ENCODE data around the gene TMEM151A. TPM values are rescaled to one million over a fixed set of nuclear protein-coding genes. Genes with fewer than 3 reads are reported as not detected.

Gene TMEM151A
- total RNA-seq, 2 experiments from 2014 or later = 0.11 to 0.14 TPM

DNA sequence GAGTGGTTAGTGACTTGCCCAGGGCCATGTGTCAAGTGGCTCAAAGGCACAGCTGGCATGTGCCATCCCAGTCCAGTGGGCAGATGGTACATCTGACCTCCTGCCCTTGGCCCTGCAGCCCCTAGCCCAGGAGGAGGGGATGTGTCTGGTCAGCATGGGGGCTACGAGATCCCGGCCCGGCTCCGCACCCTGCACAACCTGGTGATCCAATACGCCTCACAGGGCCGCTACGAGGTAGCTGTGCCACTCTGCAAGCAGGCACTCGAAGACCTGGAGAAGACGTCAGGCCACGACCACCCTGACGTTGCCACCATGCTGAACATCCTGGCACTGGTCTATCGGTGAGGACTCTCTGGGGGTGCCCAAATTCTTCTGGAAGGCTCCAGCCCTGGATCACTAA lies 29.0 kb upstream of the TMEM151A start:
- Histone ChIP-seq H3K27ac (ENCODE audit: low read depth in 1 of 2, low read length in 2 of 2) (no peak overlapping the region), H3K4me3 (ENCODE audit: low read length) (no peak overlapping the region), H3K9me3 (ENCODE audit: control insufficient read depth in 1 of 2, insufficient read depth in 1 of 2, low read length in 2 of 2) (no peaks in the 10 kb centered on the region), H3K36me3 (ENCODE audit: insufficient read depth, low read length) (peaks cover 51% of the 10 kb centered on the region), H3K27me3 (ENCODE audit: control insufficient read depth in 1 of 2, insufficient read depth in 2 of 2, low read length in 2 of 2) (no peaks in the 10 kb centered on the region), H3K4me1 (ENCODE audit: insufficient read depth, low read length) (peaks cover 27% of the 10 kb centered on the region)
- H3K4me1 Mint-ChIP-seq (ENCODE audit: low read depth) = peaks cover 26% of the 10 kb centered on the region
- intact Hi-C loops (cut with DNase I, micrococcal nuclease) = loop anchor here in 1 of 2 experiments (10.0 kb wide), 1 partner anchor 548 kb away; the partner anchor contains the start of gene KAT5
- ATAC-seq (ENCODE audit: poor library complexity) = no peak
- H3K36me3 Mint-ChIP-seq (ENCODE audit: low read depth) = peaks cover 46% of the 10 kb centered on the region
- H3K27me3 Mint-ChIP-seq = no peaks in the 10 kb centered on the region
- TF ChIP-seq, protein P1, sequence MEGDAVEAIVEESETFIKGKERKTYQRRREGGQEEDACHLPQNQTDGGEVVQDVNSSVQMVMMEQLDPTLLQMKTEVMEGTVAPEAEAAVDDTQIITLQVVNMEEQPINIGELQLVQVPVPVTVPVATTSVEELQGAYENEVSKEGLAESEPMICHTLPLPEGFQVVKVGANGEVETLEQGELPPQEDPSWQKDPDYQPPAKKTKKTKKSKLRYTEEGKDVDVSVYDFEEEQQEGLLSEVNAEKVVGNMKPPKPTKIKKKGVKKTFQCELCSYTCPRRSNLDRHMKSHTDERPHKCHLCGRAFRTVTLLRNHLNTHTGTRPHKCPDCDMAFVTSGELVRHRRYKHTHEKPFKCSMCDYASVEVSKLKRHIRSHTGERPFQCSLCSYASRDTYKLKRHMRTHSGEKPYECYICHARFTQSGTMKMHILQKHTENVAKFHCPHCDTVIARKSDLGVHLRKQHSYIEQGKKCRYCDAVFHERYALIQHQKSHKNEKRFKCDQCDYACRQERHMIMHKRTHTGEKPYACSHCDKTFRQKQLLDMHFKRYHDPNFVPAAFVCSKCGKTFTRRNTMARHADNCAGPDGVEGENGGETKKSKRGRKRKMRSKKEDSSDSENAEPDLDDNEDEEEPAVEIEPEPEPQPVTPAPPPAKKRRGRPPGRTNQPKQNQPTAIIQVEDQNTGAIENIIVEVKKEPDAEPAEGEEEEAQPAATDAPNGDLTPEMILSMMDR (IDR thresholded peaks at IDR 0.05) = no peak
- H3K9me3 Mint-ChIP-seq = no peaks in the 10 kb centered on the region
- ChIA-PET POLR2A (interaction anchor here (0.8 kb wide), 1 partner anchor 40 kb away, joined by 3 read pairs; no protein-coding TSS in a partner anchor), CTCF (no interaction called here)
- H3K27ac Mint-ChIP-seq = no peak overlapping the region
- H3K4me3 Mint-ChIP-seq = no peak overlapping the region
- DNase-seq = no peak

DNA sequence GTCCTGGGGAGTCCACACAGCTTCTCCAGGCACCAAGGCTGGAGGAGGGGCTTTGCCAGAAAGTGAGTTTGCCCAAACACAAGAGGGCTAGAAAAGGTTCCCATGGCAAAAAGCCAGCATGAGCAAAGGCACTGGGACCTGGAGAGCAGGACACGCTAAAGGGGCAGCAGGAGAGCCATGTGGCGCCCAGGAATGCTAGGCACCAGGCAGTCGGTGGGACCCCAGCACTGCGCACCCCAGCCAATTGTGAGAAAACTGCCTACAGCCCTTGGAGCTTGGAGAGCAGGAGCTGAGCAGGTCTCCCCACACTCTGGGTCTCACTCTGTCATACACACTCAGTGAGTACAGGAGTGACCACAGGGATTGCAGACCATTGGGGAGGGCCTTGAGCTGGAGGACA lies 28.5 kb upstream of the TMEM151A start:
- ATAC-seq (ENCODE audit: poor library complexity) = no peak
- no peak for DNase-seq
- TF ChIP-seq, protein P1 (IDR thresholded peaks at IDR 0.05) = no peak
- H3K4me1 Mint-ChIP-seq (ENCODE audit: low read depth) = peaks cover 30% of the 10 kb centered on the region
- no peak overlapping the region for H3K27ac Mint-ChIP-seq
- intact Hi-C loops (cut with DNase I, micrococcal nuclease) = loop anchor here in 1 of 2 experiments (10.0 kb wide), 1 partner anchor 548 kb away; the partner anchor contains the start of gene KAT5
- Histone ChIP-seq H3K27ac (ENCODE audit: low read depth in 1 of 2, low read length in 2 of 2) (no peak overlapping the region), H3K36me3 (ENCODE audit: insufficient read depth, low read length) (peaks cover 51% of the 10 kb centered on the region), H3K9me3 (ENCODE audit: control insufficient read depth in 1 of 2, insufficient read depth in 1 of 2, low read length in 2 of 2) (no peaks in the 10 kb centered on the region), H3K4me3 (ENCODE audit: low read length) (no peak overlapping the region), H3K27me3 (ENCODE audit: control insufficient read depth in 1 of 2, insufficient read depth in 2 of 2, low read length in 2 of 2) (no peaks in the 10 kb centered on the region), H3K4me1 (ENCODE audit: insufficient read depth, low read length) (peaks cover 28% of the 10 kb centered on the region)
- no peaks in the 10 kb centered on the region for H3K9me3 Mint-ChIP-seq
- peaks cover 51% of the 10 kb centered on the region for H3K36me3 Mint-ChIP-seq (ENCODE audit: low read depth)
- H3K27me3 Mint-ChIP-seq = no peaks in the 10 kb centered on the region
- POLR2A ChIA-PET = interaction anchor here (0.8 kb wide), 1 partner anchor 40 kb away, joined by 3 read pairs; no protein-coding TSS in a partner anchor
- CTCF ChIA-PET = no interaction called here
- H3K4me3 Mint-ChIP-seq = no peak overlapping the region

DNA sequence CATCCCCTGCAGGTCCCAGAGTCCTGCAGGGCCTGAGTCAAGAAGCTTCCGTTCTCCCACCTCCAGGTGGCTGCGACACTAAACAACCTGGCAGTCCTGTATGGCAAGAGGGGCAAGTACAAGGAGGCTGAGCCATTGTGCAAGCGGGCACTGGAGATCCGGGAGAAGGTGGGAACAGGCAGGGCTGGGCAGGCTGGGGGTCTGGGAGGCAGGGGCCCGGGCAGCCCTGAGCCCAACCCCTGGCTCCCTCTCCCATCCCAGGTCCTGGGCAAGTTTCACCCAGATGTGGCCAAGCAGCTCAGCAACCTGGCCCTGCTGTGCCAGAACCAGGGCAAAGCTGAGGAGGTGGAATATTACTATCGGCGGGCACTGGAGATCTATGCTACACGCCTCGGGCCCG lies 27.9 kb upstream of the TMEM151A start:
- CTCF ChIA-PET = no interaction called here
- POLR2A ChIA-PET = no interaction called here

More for the DNA sequence above, 27.9 kb upstream of the TMEM151A start:
- Mint-ChIP-seq H3K27me3 (no peaks in the 10 kb centered on the region), H3K27ac (no peak overlapping the region), H3K4me3 (no peak overlapping the region), H3K9me3 (no peaks in the 10 kb centered on the region), H3K4me1 (ENCODE audit: low read depth) (peaks cover 29% of the 10 kb centered on the region), H3K36me3 (ENCODE audit: low read depth) (peaks cover 51% of the 10 kb centered on the region)
- H3K27me3 ChIP-seq (ENCODE audit: control insufficient read depth in 1 of 2, insufficient read depth in 2 of 2, low read length in 2 of 2) = no peaks in the 10 kb centered on the region
- H3K36me3 ChIP-seq (ENCODE audit: insufficient read depth, low read length) = peaks cover 51% of the 10 kb centered on the region
- no peak overlapping the region for H3K4me3 ChIP-seq (ENCODE audit: low read length)
- ATAC-seq (ENCODE audit: poor library complexity) (no peak), DNase-seq (no peak)
- H3K9me3 ChIP-seq (ENCODE audit: control insufficient read depth in 1 of 2, insufficient read depth in 1 of 2, low read length in 2 of 2) = no peaks in the 10 kb centered on the region
- H3K27ac ChIP-seq (ENCODE audit: low read depth in 1 of 2, low read length in 2 of 2) = no peak overlapping the region
- peaks cover 24% of the 10 kb centered on the region for H3K4me1 ChIP-seq (ENCODE audit: insufficient read depth, low read length)
- intact Hi-C loops (cut with DNase I, micrococcal nuclease) = loop anchor here in 1 of 2 experiments (10.0 kb wide), 1 partner anchor 549 kb away; the partner anchor contains the start of gene KAT5
- TF ChIP-seq, protein P1 (IDR thresholded peaks at IDR 0.05) = no peak
